ENCODE measurements around the gene EYS. TPM values are rescaled to one million over a fixed set of nuclear protein-coding genes. Genes with fewer than 3 reads are reported as not detected.

EYS gene
- total RNA-seq, 4 donors from 2014 or later, result 0.15 TPM; not detected in 3

GRCh38 chr6:64904616-64905015, 802.4 kb downstream of the EYS start:
- no peaks in the 10 kb centered on the region for H3K27me3 ChIP-seq
- 90 to 95% methylated on average over 2 of the region's 2 CpGs for WGBS, 2 donors (ENCODE audit: low coverage in 1 of 2)
- TF ChIP-seq POLR2A (IDR thresholded peaks at IDR 0.05) (no peak), EP300 (IDR thresholded peaks at IDR 0.05) (no peak), POLR2AphosphoS5 (IDR thresholded peaks at IDR 0.05) (no peak)
- TF ChIP-seq, protein P1, sequence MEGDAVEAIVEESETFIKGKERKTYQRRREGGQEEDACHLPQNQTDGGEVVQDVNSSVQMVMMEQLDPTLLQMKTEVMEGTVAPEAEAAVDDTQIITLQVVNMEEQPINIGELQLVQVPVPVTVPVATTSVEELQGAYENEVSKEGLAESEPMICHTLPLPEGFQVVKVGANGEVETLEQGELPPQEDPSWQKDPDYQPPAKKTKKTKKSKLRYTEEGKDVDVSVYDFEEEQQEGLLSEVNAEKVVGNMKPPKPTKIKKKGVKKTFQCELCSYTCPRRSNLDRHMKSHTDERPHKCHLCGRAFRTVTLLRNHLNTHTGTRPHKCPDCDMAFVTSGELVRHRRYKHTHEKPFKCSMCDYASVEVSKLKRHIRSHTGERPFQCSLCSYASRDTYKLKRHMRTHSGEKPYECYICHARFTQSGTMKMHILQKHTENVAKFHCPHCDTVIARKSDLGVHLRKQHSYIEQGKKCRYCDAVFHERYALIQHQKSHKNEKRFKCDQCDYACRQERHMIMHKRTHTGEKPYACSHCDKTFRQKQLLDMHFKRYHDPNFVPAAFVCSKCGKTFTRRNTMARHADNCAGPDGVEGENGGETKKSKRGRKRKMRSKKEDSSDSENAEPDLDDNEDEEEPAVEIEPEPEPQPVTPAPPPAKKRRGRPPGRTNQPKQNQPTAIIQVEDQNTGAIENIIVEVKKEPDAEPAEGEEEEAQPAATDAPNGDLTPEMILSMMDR (IDR thresholded peaks at IDR 0.05), result no peak
- no peak overlapping the region for H3K27ac ChIP-seq
- no peak for ATAC-seq
- no peak overlapping the region for H3K4me3 ChIP-seq
- H3K36me3 ChIP-seq, result no peaks in the 10 kb centered on the region
- H3K9me3 ChIP-seq, result no peaks in the 10 kb centered on the region
- no peaks in the 10 kb centered on the region for H3K4me1 ChIP-seq

- Histone ChIP-seq H3K36me3 (no peaks in the 10 kb centered on the region), H3K9me3 (peaks cover 0 to 5% (median 0%) of the 10 kb centered on the region in 3 donors), H3K27me3 (no peaks in the 10 kb centered on the region), H3K4me3 (no peak overlapping the region), H3K27ac (no peak overlapping the region), H3K4me1 (no peaks in the 10 kb centered on the region)
- ATAC-seq, result no peak
- TF ChIP-seq POLR2A (IDR thresholded peaks at IDR 0.05) (no peak), EP300 (IDR thresholded peaks at IDR 0.05) (no peak), POLR2AphosphoS5 (IDR thresholded peaks at IDR 0.05) (no peak)
- TF ChIP-seq, protein P1 (IDR thresholded peaks at IDR 0.05), result no peak
Observed at GRCh38 chr6:64902596-64902995, 804.4 kb downstream of the EYS start.

- no CpG with 5 or more reads among the region's 4 CpGs for WGBS, 2 donors (ENCODE audit: low coverage in 1 of 2)
Observed at GRCh38 chr6:64896939-64897338, 810.1 kb downstream of the EYS start.

GRCh38 chr6:64895945-64896344, 811.1 kb downstream of the EYS start:
- Histone ChIP-seq H3K4me3 (no peak overlapping the region), H3K4me1 (no peaks in the 10 kb centered on the region), H3K27me3 (no peaks in the 10 kb centered on the region), H3K9me3 (peaks cover 0 to 12% (median 0%) of the 10 kb centered on the region in 3 donors), H3K36me3 (no peaks in the 10 kb centered on the region), H3K27ac (no peak overlapping the region)
- ATAC-seq, result no peak
- WGBS, 2 donors (ENCODE audit: low coverage in 1 of 2), result 31 to 84% methylated on average over 2 to 3 of the region's 3 CpGs
- no peak for TF ChIP-seq POLR2AphosphoS5 (IDR thresholded peaks at IDR 0.05)
- TF ChIP-seq POLR2A (IDR thresholded peaks at IDR 0.05), result no peak
- no peak for TF ChIP-seq EP300 (IDR thresholded peaks at IDR 0.05)
- TF ChIP-seq, protein P1 (IDR thresholded peaks at IDR 0.05), result no peak

More at GRCh38 chr6:64896939-64897338, 810.1 kb downstream of the EYS start:
- TF ChIP-seq, protein P1 (IDR thresholded peaks at IDR 0.05), result no peak
- TF ChIP-seq POLR2A (IDR thresholded peaks at IDR 0.05) (no peak), EP300 (IDR thresholded peaks at IDR 0.05) (no peak), POLR2AphosphoS5 (IDR thresholded peaks at IDR 0.05) (no peak)
- ATAC-seq, result no peak
- Histone ChIP-seq H3K27ac (no peak overlapping the region), H3K36me3 (no peaks in the 10 kb centered on the region), H3K4me3 (no peak overlapping the region), H3K9me3 (peaks cover 0 to 12% (median 0%) of the 10 kb centered on the region in 3 donors), H3K27me3 (no peaks in the 10 kb centered on the region), H3K4me1 (no peaks in the 10 kb centered on the region)

DNA sequence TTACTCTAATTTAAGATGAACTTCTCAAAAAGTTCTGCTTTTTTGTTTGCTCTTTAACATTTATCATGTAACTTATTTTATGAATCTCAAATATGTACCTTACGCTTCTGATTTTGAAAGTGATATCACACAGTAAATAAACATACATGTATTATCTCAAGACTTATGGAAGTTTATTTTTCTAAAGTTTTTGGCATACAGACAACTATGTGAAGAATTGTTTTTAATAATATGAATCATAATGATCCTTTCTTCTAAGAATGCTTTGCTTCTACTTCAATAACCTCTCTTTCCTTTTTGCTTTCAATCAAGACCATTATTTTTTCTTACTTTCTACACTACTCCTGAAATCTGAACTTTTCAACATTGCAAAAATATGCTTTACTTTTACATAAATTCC, 816.4 kb downstream of the EYS start:
- TF ChIP-seq POLR2AphosphoS5 (IDR thresholded peaks at IDR 0.05), result no peak
- no peak for TF ChIP-seq EP300 (IDR thresholded peaks at IDR 0.05)
- no peak for ATAC-seq
- Histone ChIP-seq H3K27ac (no peak overlapping the region), H3K9me3 (no peaks in the 10 kb centered on the region), H3K4me3 (no peak overlapping the region), H3K27me3 (no peaks in the 10 kb centered on the region), H3K36me3 (no peaks in the 10 kb centered on the region), H3K4me1 (no peaks in the 10 kb centered on the region)
- 67 to 71% methylated on average over 1 of the region's 1 CpG for WGBS, 2 donors (ENCODE audit: low coverage in 1 of 2)

All from gastroesophageal sphincter (tissue), 4 donors.